Measurements from ENCODE around the gene RAB10. TPM values are rescaled to one million over a fixed set of nuclear protein-coding genes. Genes with fewer than 3 reads are reported as not detected.

RAB10 gene
- total and polyA plus RNA-seq, 8 donors: 16.5 to 62.9 (median 37.8) TPM

DNA sequence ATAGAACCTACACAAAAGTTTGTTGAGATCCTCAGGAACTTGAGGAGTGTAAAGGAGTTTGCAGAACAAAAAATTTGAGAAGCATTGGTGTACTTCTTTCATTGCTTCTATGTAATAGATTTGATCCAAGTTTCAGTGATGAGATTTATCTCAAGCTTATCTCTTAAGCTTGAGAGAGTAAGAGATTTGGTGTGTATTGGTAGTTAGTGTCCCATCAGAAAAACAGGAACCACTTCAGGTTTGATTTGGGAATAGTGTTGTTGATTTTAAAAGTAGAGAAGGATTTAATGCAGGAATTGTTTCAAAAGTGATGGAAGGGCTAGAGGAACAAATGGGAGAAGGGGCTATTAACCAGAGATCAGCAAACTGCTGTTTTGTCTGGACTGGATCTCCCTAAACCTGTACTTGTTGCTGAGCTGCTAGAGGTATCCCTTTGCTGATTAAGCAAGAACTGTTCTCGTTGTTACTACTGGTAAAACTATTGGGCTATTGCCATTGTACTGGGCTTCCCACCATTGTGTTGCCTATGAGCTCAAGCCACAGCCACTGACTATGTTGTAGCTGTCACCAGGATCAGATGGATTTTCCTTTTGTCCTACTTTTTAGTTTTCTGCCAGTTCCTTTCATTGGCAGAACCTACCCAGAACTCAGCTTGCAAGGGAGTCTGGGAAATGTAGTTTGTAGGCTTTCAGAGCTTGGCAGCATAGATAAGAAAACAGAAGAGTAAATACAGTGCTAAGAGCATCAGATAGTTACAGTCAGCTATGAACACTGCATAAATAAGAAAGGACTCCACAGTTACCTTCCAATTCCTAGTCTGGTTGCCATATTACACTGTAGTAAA lies 39.3 kb downstream of the RAB10 start:
- ATAC-seq: peak in 2 of 4 donors; percentile 45 to 58
- intact Hi-C loops (cut with DNase I): no loop called here
- Histone ChIP-seq H3K4me1 (peaks cover 14 to 37% (median 23%) of the 10 kb centered on the region in 3 donors), H3K27ac (no peak overlapping the region), H3K9me3 (no peaks in the 10 kb centered on the region), H3K36me3 (no peaks in the 10 kb centered on the region), H3K27me3 (no peaks in the 10 kb centered on the region), H3K4me3 (no peak overlapping the region)
- DNase-seq: no peak
- FAIRE-seq: no peak
- TF ChIP-seq, protein P1, sequence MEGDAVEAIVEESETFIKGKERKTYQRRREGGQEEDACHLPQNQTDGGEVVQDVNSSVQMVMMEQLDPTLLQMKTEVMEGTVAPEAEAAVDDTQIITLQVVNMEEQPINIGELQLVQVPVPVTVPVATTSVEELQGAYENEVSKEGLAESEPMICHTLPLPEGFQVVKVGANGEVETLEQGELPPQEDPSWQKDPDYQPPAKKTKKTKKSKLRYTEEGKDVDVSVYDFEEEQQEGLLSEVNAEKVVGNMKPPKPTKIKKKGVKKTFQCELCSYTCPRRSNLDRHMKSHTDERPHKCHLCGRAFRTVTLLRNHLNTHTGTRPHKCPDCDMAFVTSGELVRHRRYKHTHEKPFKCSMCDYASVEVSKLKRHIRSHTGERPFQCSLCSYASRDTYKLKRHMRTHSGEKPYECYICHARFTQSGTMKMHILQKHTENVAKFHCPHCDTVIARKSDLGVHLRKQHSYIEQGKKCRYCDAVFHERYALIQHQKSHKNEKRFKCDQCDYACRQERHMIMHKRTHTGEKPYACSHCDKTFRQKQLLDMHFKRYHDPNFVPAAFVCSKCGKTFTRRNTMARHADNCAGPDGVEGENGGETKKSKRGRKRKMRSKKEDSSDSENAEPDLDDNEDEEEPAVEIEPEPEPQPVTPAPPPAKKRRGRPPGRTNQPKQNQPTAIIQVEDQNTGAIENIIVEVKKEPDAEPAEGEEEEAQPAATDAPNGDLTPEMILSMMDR (IDR thresholded peaks at IDR 0.05): no peak
- 62 to 93% methylated on average over 1 of the region's 1 CpG for WGBS, 2 donors

DNA sequence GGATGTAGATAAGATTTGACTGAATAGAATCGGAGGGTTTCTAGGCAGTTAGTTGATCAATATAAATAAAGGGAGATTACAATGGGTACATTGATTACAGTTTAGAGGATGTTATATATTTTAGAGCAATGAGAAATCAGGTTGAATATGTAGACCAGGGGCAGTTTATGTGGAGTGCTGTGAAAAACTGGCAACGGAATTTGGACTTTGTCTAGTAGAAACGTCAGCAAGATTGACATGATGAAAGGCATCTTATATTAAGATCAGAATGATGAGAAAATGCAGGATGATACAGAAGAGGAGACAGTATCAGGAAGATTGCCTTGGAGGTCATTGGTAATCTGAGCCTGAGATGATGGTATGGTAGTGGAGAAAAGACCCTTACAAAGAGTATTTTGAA lies 39.9 kb downstream of the RAB10 start:
- peaks cover 14 to 30% (median 23%) of the 10 kb centered on the region in 3 donors for H3K4me1 ChIP-seq
- H3K9me3 ChIP-seq: no peaks in the 10 kb centered on the region
- H3K4me3 ChIP-seq: no peak overlapping the region
- no peak for FAIRE-seq
- WGBS, 2 donors: 42 to 52% methylated on average over 3 of the region's 3 CpGs
- H3K27ac ChIP-seq: no peak overlapping the region
- ATAC-seq: no peak
- H3K27me3 ChIP-seq: no peaks in the 10 kb centered on the region
- intact Hi-C loops (cut with DNase I): no loop called here
- H3K36me3 ChIP-seq: no peaks in the 10 kb centered on the region
- TF ChIP-seq, protein P1 (IDR thresholded peaks at IDR 0.05): no peak
- DNase-seq: no peak

DNA sequence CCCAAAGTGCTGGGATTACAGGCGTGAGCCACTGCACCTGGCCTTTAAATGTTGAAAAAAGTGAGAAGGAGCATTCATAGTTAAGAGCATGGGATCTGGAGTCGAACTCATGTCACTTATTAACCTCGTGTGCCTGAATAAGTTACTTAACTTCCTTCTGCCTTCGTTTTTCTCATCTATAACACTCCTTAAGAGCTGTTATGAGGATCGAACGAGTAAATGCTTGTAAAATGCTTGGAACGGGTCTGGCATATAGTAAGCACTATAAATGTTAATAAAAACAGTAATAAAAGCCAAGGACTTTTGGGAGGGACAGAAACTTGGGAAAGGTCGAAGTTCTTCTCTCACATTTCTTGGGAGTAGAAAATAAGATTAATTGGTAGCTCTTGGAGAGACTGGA lies 40.8 kb downstream of the RAB10 start:
- WGBS, 2 donors: 26 to 29% methylated on average over 8 of the region's 8 CpGs
- H3K4me3 ChIP-seq: no peak overlapping the region

DNA sequence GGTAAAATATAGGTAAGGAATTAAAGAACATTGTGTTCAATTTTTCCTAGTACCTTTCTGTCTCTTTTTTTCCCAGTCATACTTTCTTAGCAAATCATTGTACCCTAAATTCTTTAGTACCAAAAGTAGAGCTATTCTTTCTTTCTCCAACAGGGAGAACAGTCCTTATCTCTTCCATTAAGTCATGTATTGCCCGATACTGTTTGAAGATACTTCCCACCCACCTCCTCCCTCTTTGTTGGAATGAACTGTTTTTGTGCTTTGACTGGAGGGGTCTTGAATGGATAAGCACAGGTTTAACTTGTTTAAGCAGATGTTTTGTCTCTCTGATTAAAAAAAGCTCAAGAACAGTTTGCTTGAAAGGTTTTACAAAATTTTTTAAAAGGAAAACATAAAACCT lies 41.3 kb downstream of the RAB10 start:
- TF ChIP-seq, protein P1 (IDR thresholded peaks at IDR 0.05): no peak
- Histone ChIP-seq H3K4me3 (no peak overlapping the region), H3K9me3 (no peaks in the 10 kb centered on the region), H3K27ac (peak overlapping the region in 1 of 4 donors; percentile 24), H3K4me1 (peaks cover 14 to 28% (median 23%) of the 10 kb centered on the region in 3 donors), H3K36me3 (no peaks in the 10 kb centered on the region), H3K27me3 (no peaks in the 10 kb centered on the region)
- no peak for FAIRE-seq
- no peak for DNase-seq
- peak in 1 of 4 donors; percentile 21 for ATAC-seq
- WGBS, 2 donors: 26 to 30% methylated on average over 1 of the region's 1 CpG
- intact Hi-C loops (cut with DNase I): no loop called here

More for the DNA sequence above, 40.8 kb downstream of the RAB10 start:
- Histone ChIP-seq H3K36me3 (no peaks in the 10 kb centered on the region), H3K9me3 (no peaks in the 10 kb centered on the region), H3K27ac (no peak overlapping the region), H3K4me1 (peaks cover 14 to 28% (median 23%) of the 10 kb centered on the region in 3 donors), H3K27me3 (no peaks in the 10 kb centered on the region)
- intact Hi-C loops (cut with DNase I): no loop called here
- FAIRE-seq (no peak), DNase-seq (no peak), ATAC-seq (peak in 3 of 4 donors; percentile 9 to 33 (median 22))
- TF ChIP-seq, protein P1 (IDR thresholded peaks at IDR 0.05): no peak
